Esophagus muscularis mucosa (tissue), 4 donors: Measurements from ENCODE around the gene GKN2.

Experiments
- CTCF ChIP-seq, 3 experiments: fragments of 200-600 bp in 2 of 3; fragments of 450-650 bp in 1 of 3; sonication (generic) in 2 of 3; IDR thresholded peaks; one replicate each; pipeline ENCODE4 v1.5.1; 2017 to 2019; ENCODE audit warnings: antibody characterized with exemption in 3 of 3, mild to moderate bottlenecking in 2 of 3, moderate library complexity in 1 of 3
- EP300 ChIP-seq: sonication (generic); formaldehyde crosslinking; IDR thresholded peaks from one replicate; pipeline ENCODE4 v1.6.1; 2017; ENCODE audit warnings: antibody characterized with exemption
- POLR2A ChIP-seq: fragments of 450-650 bp; IDR thresholded peaks from one replicate; pipeline ENCODE4 v1.6.1; 2017; ENCODE audit warnings: antibody characterized with exemption, moderate library complexity, mild to moderate bottlenecking, low read depth

GRCh38 chr2:68931799-68932198 is 20.9 kb downstream of the GKN2 start:
- no peak for TF ChIP-seq CTCF (IDR thresholded peaks at IDR 0.05)
- no peak for TF ChIP-seq EP300
- TF ChIP-seq POLR2A: no peak
